Measurements from ENCODE around the gene PARN.

GRCh38 chr16:14529010-14529669, 100.9 kb downstream of the PARN start:
- peak; percentile 69 to 71 for TF ChIP-seq CTCF (conservative IDR thresholded peaks at IDR 0.05 in 1 of 2, IDR thresholded peaks at IDR 0.05 in 1 of 2; ENCODE audit: low read depth in 1 of 2, low read length in 2 of 2)
- no peak for TF ChIP-seq EZH2 (IDR thresholded peaks at IDR 0.05; ENCODE audit: low read length, missing control alignments)
